GM23248 (cell line): ENCODE data around the gene LST1. TPM values are rescaled to one million over a fixed set of nuclear protein-coding genes. Genes with fewer than 3 reads are reported as not detected.
"Not testable (repeated sequence)": the region's sequence is repeated elsewhere in the genome, so short reads cannot be mapped to it uniquely, and the experiment has no call there.

Experiments
- DNase-seq: peaks from one replicate; pipeline ENCODE4 v3.0.0-alpha.2; 2015
- H2AFZ ChIP-seq: fragments of 200-600 bp; sonication (generic); 2 replicates; pipeline ENCODE4 v1.6.1; 2016; ENCODE audit warnings: antibody characterized with exemption
- H3F3A ChIP-seq: fragments of 200-600 bp; sonication (generic); 2 replicates; pipeline ENCODE4 v1.6.1; 2016; ENCODE audit warnings: mild to moderate bottlenecking, antibody characterized with exemption, mixed run types; ENCODE audit not compliant: insufficient read depth
- H3K27ac ChIP-seq: fragments of 200-600 bp; sonication (generic); 2 replicates; pipeline ENCODE4 v1.5.1; 2016; ENCODE audit warnings: mild to moderate bottlenecking
- H3K27me3 ChIP-seq: fragments of 200-600 bp; sonication (generic); replicated peaks from 2 replicates; pipeline ENCODE4 v1.6.1; 2016; ENCODE audit warnings: mild to moderate bottlenecking; ENCODE audit not compliant: insufficient read depth
- H3K36me3 ChIP-seq: fragments of 200-600 bp; sonication (generic); 2 replicates; pipeline ENCODE4 v1.6.1; 2016; ENCODE audit warnings: low read depth, mild to moderate bottlenecking
- H3K4me1 ChIP-seq: fragments of 200-600 bp; sonication (generic); 2 replicates; pipeline ENCODE4 v1.6.1; 2016; ENCODE audit warnings: mild to moderate bottlenecking; ENCODE audit not compliant: insufficient read depth
- H3K4me2 ChIP-seq: fragments of 200-600 bp; sonication (generic); one replicate; pipeline ENCODE4 v1.6.1; 2016; ENCODE audit warnings: mild to moderate bottlenecking; ENCODE audit not compliant: unreplicated experiment
- H3K4me3 ChIP-seq: fragments of 200-600 bp; sonication (generic); 2 replicates; pipeline ENCODE4 v1.5.1; 2016; ENCODE audit warnings: mild to moderate bottlenecking
- H3K79me2 ChIP-seq: fragments of 200-600 bp; sonication (generic); 2 replicates; pipeline ENCODE4 v1.6.1; 2016; ENCODE audit warnings: mild to moderate bottlenecking; ENCODE audit not compliant: insufficient read depth
- H3K9ac ChIP-seq: fragments of 200-600 bp; sonication (generic); 2 replicates; pipeline ENCODE4 v1.6.1; 2016; ENCODE audit warnings: mild to moderate bottlenecking
- H3K9me2 ChIP-seq: fragments of 200-600 bp; sonication (generic); 2 replicates; pipeline ENCODE4 v1.6.1; 2016; ENCODE audit warnings: mixed run types, mild to moderate bottlenecking, moderate library complexity; ENCODE audit not compliant: insufficient read depth
- H3K9me3 ChIP-seq: fragments of 200-600 bp; sonication (generic); one replicate; pipeline ENCODE4 v1.6.1; 2017; ENCODE audit warnings: low read depth
- H4K20me1 ChIP-seq: fragments of 200-600 bp; sonication (generic); 2 replicates; pipeline ENCODE4 v1.6.0; 2016; ENCODE audit not compliant: insufficient read depth
- EZH2 ChIP-seq: fragments of 200-600 bp; sonication (generic); IDR thresholded peaks from 2 replicates; pipeline ENCODE4 v1.6.1; 2018; ENCODE audit warnings: antibody characterized with exemption, mild to moderate bottlenecking; ENCODE audit not compliant: insufficient read depth, poor library complexity, severe bottlenecking
- EZH2phosphoT487 ChIP-seq: fragments of 200-600 bp; sonication (generic); IDR thresholded peaks from 2 replicates; pipeline ENCODE4 v1.6.1; 2018; ENCODE audit warnings: antibody characterized with exemption, moderate library complexity, mild to moderate bottlenecking, low read depth; ENCODE audit not compliant: insufficient read depth
- WGBS, 2 experiments: methylation state at CpG; one replicate each; pipeline ENCODE4 v1.1.6; 2015 to 2017; ENCODE audit warnings: low lambda C conversion rate in 2 of 2, low coverage in 1 of 2; ENCODE audit errors: missing lambda C conversion rate in 2 of 2; 5-methylcytosine and 5-hydroxymethylcytosine counted together
- in situ Hi-C: fragments of 300-500 bp; cut with MboI; formaldehyde crosslinking; loops from 2 replicates; pipeline ENCODE4 v1.15.0; 2020
- polyA plus RNA-seq: library from polyadenylated mRNA; unstranded; fragments of >200 nt; fragmentation: Nextera tagmentation; extraction: Ambion mirVana; gene quantifications from 2 replicates; pipeline ENCODE4 v1.2.1, GENCODE V29; 2016
- total RNA-seq: library from RNA; depleted of rRNA; stranded (reverse); fragments of >200 nt; shearing (Covaris generic); gene quantifications from 2 replicates; pipeline ENCODE4 v1.2.3, GENCODE V29; 2014

The LST1 gene
- total and polyA plus RNA-seq, 2 experiments from 2014 or later: not detected

- Histone ChIP-seq H3K27me3 (no peaks in the 10 kb centered on the region), H3K4me1 (peaks cover 8% of the 10 kb centered on the region; the same call in 1 of the 2 replicates), H2AFZ (no peak overlapping the region), H3K9me3 (no peaks in the 10 kb centered on the region), H3K36me3 (no peaks in the 10 kb centered on the region), H3K79me2 (no peaks in the 10 kb centered on the region), H3F3A (no peaks in the 10 kb centered on the region), H3K4me2 (no peak overlapping the region), H3K27ac (no peak overlapping the region), H3K9me2 (no peaks in the 10 kb centered on the region), H3K9ac (no peak overlapping the region), H3K4me3 (no peak overlapping the region), H4K20me1 (no peaks in the 10 kb centered on the region)
- WGBS, 2 experiments: 56 to 58% methylated on average over 2 of the region's 2 CpGs
- peak; percentile 30 for DNase-seq
- no peak for TF ChIP-seq EZH2
- TF ChIP-seq EZH2phosphoT487: no peak
- in situ Hi-C loops: no loop called here
Measured at GRCh38 chr6:31585491-31585890, 586 bp upstream of the LST1 start.

- H3K27ac ChIP-seq: no peak overlapping the region
- H3K4me3 ChIP-seq: no peak overlapping the region
- no peak for DNase-seq
- in situ Hi-C loops: no loop called here
- no peaks in the 10 kb centered on the region for H3K9me2 ChIP-seq
- no peaks in the 10 kb centered on the region for H4K20me1 ChIP-seq
- H3K4me1 ChIP-seq: peaks cover 5% of the 10 kb centered on the region; the same call in 1 of the 2 replicates
- no peak overlapping the region for H2AFZ ChIP-seq
- H3K79me2 ChIP-seq: no peaks in the 10 kb centered on the region
- TF ChIP-seq EZH2 (no peak), EZH2phosphoT487 (no peak)
- H3K4me2 ChIP-seq: no peak overlapping the region
- H3F3A ChIP-seq: no peaks in the 10 kb centered on the region
- H3K36me3 ChIP-seq: no peaks in the 10 kb centered on the region
- no peaks in the 10 kb centered on the region for H3K9me3 ChIP-seq
- H3K27me3 ChIP-seq: no peaks in the 10 kb centered on the region
- H3K9ac ChIP-seq: no peak overlapping the region
- WGBS, 2 experiments: 56 to 63% methylated on average over 9 of the region's 9 CpGs
Measured at GRCh38 chr6:31586599-31587281, 663 bp downstream of the LST1 start.

- no peak overlapping the region for H3K9ac ChIP-seq
- no peaks in the 10 kb centered on the region for H3K79me2 ChIP-seq
- no peaks in the 10 kb centered on the region for H3K27me3 ChIP-seq
- 67 to 69% methylated on average over 10 to 12 of the region's 12 CpGs for WGBS, 2 experiments
- no peak overlapping the region for H3K27ac ChIP-seq
- no peaks in the 10 kb centered on the region for H3K9me2 ChIP-seq
- H3K9me3 ChIP-seq: no peaks in the 10 kb centered on the region
- no peaks in the 10 kb centered on the region for H3K36me3 ChIP-seq
- H2AFZ ChIP-seq: no peak overlapping the region
- H3K4me3 ChIP-seq: no peak overlapping the region
- in situ Hi-C loops: no loop called here
- DNase-seq: no peak
- H3K4me1 ChIP-seq: 0 out of 2 replicates have a peak, but pooled peaks cover 4% of the 10 kb centered on the region
- no peak overlapping the region for H3K4me2 ChIP-seq
- TF ChIP-seq EZH2phosphoT487 (no peak), EZH2 (no peak)
- no peaks in the 10 kb centered on the region for H3F3A ChIP-seq
- no peaks in the 10 kb centered on the region for H4K20me1 ChIP-seq
Measured at GRCh38 chr6:31587791-31588777, 2.0 kb downstream of the LST1 start.

- Histone ChIP-seq H3K4me3 (no peak overlapping the region), H3F3A (no peaks in the 10 kb centered on the region), H3K79me2 (no peaks in the 10 kb centered on the region), H3K9me3 (no peaks in the 10 kb centered on the region), H3K9me2 (no peaks in the 10 kb centered on the region), H3K27ac (no peak overlapping the region), H3K27me3 (no peaks in the 10 kb centered on the region), H3K4me2 (peak overlapping the region; percentile 20), H2AFZ (peak overlapping the region; percentile 86), H4K20me1 (no peaks in the 10 kb centered on the region), H3K9ac (no peak overlapping the region), H3K4me1 (0 out of 2 replicates have a peak, but pooled peaks cover 4% of the 10 kb centered on the region), H3K36me3 (no peaks in the 10 kb centered on the region)
- in situ Hi-C loops: no loop called here
- WGBS, 2 experiments: 27 to 35% methylated on average over 9 of the region's 9 CpGs
- TF ChIP-seq EZH2phosphoT487 (no peak), EZH2 (no peak)
- DNase-seq: peak; percentile 50
Measured at GRCh38 chr6:31588871-31589650, 3.0 kb downstream of the LST1 start.

GRCh38 chr6:31590691-31591090 is 4.6 kb downstream of the LST1 start:
- H3K4me2 ChIP-seq, DNase-seq, H3K4me3 ChIP-seq, H3K79me2 ChIP-seq, H4K20me1 ChIP-seq, H3K9ac ChIP-seq, H3K4me1 ChIP-seq, H2AFZ ChIP-seq, H3F3A ChIP-seq, H3K27ac ChIP-seq, H3K9me3 ChIP-seq, H3K9me2 ChIP-seq, H3K27me3 ChIP-seq, H3K36me3 ChIP-seq: not testable (repeated sequence)
- in situ Hi-C loops: loop anchor here (10.0 kb wide), 1 partner anchor 96 kb away; the partner anchor contains the start of gene MICB
- WGBS, 2 experiments: 67 to 68% methylated on average over 5 of the region's 5 CpGs
